OCI-LY3 (cell line): ENCODE results near the gene SLC15A1.

Experiments
- H2AFZ ChIP-seq: fragments of 200-600, 300-600 bp; shearing (Covaris generic); 2 replicates; pipeline ENCODE4 v1.6.0; 2014; ENCODE audit warnings: antibody characterized with exemption, low read depth, low read length
- H3K27ac ChIP-seq: fragments of 200-600, 300-600 bp; sonication (generic); 2 replicates; pipeline ENCODE4 v1.5.1; 2014; ENCODE audit warnings: mild to moderate bottlenecking, low read length, moderate library complexity, mixed read lengths
- H3K27me3 ChIP-seq: fragments of 200-600, 300-600 bp; sonication (generic); 2 replicates; pipeline ENCODE4 v1.6.1; 2014; ENCODE audit warnings: low read depth, low read length, mixed read lengths
- H3K36me3 ChIP-seq: fragments of 200-600, 300-600 bp; sonication (generic); replicated peaks from 2 replicates; pipeline ENCODE3; 2014; ENCODE audit warnings: low read depth, low read length, mixed read lengths
- H3K4me1 ChIP-seq: fragments of 300-600, 200-600 bp; sonication (generic); 2 replicates; pipeline ENCODE4 v1.6.1; 2014; ENCODE audit warnings: low read length, mixed read lengths
- H3K4me2 ChIP-seq: fragments of 200-600, 300-600 bp; sonication (generic); 2 replicates; pipeline ENCODE4 v1.6.1; 2014; ENCODE audit warnings: low read length, mixed read lengths
- H3K4me3 ChIP-seq: fragments of 300-600, 200-600 bp; sonication (generic); 2 replicates; pipeline ENCODE4 v1.5.1; 2014; ENCODE audit warnings: antibody characterized with exemption, mild to moderate bottlenecking, low read length, moderate library complexity
- H3K79me2 ChIP-seq: fragments of 300-600, 200-600 bp; shearing (Covaris generic); 2 replicates; pipeline ENCODE4 v1.6.1; 2014; ENCODE audit warnings: mild to moderate bottlenecking, low read length, mixed read lengths
- H3K9ac ChIP-seq: fragments of 300-600, 200-600 bp; shearing (Covaris generic); 2 replicates; pipeline ENCODE4 v1.6.0; 2014; ENCODE audit warnings: mild to moderate bottlenecking, low read length, moderate library complexity
- H3K9me3 ChIP-seq: fragments of 200-600, 300-600 bp; shearing (Covaris generic); 2 replicates; pipeline ENCODE4 v1.6.1; 2014; ENCODE audit warnings: low read length, mixed read lengths; ENCODE audit not compliant: insufficient read depth
- H4K20me1 ChIP-seq: fragments of 200-600, 300-600 bp; sonication (generic); 2 replicates; pipeline ENCODE4 v1.6.1; 2016; ENCODE audit warnings: low read length, mixed read lengths; ENCODE audit not compliant: insufficient read depth
- EZH2phosphoT487 ChIP-seq: fragments of 200-600 bp; shearing (Covaris generic); IDR thresholded peaks from 2 replicates; pipeline ENCODE4 v1.6.1; 2018; ENCODE audit warnings: antibody characterized with exemption, mixed run types, low read depth
- TF ChIP-seq, protein P1 (sequence below): fragments of 200-600, 300-600 bp; sonication (generic); IDR thresholded peaks from 2 replicates; pipeline ENCODE4 v1.5.1; 2014; ENCODE audit warnings: antibody characterized with exemption, low read length, low read depth

Gene SLC15A1

DNA sequence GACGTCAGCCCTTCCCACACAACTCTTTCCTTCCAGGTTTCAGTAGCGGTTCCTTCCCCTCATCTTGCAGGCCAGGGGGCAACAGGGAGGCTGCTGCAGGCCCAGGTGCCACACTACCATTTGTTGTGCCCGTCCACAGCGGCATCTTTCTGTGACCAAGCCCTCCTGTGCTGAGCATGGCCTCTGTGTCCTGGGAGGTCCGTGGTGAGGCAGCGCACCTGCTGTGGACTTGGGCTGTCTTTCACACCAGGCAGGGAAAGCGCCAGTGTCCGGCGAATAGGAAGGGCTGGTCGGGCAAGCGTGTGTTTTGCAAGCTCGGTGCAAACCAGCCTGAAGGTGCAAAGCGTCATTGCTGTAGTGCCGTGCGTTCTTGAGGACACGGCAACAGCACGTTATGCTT, 21.4 kb downstream of the SLC15A1 start:
- Histone ChIP-seq H4K20me1 (no peaks in the 10 kb centered on the region), H3K79me2 (no peaks in the 10 kb centered on the region), H3K27ac (no peak overlapping the region), H2AFZ (no peak overlapping the region), H3K9me3 (no peaks in the 10 kb centered on the region), H3K9ac (no peak overlapping the region), H3K4me2 (no peak overlapping the region), H3K27me3 (no peaks in the 10 kb centered on the region), H3K4me3 (no peak overlapping the region), H3K4me1 (no peaks in the 10 kb centered on the region), H3K36me3 (no peaks in the 10 kb centered on the region)
- TF ChIP-seq EZH2phosphoT487, result no peak
- TF ChIP-seq, protein P1, sequence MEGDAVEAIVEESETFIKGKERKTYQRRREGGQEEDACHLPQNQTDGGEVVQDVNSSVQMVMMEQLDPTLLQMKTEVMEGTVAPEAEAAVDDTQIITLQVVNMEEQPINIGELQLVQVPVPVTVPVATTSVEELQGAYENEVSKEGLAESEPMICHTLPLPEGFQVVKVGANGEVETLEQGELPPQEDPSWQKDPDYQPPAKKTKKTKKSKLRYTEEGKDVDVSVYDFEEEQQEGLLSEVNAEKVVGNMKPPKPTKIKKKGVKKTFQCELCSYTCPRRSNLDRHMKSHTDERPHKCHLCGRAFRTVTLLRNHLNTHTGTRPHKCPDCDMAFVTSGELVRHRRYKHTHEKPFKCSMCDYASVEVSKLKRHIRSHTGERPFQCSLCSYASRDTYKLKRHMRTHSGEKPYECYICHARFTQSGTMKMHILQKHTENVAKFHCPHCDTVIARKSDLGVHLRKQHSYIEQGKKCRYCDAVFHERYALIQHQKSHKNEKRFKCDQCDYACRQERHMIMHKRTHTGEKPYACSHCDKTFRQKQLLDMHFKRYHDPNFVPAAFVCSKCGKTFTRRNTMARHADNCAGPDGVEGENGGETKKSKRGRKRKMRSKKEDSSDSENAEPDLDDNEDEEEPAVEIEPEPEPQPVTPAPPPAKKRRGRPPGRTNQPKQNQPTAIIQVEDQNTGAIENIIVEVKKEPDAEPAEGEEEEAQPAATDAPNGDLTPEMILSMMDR, result no peak

DNA sequence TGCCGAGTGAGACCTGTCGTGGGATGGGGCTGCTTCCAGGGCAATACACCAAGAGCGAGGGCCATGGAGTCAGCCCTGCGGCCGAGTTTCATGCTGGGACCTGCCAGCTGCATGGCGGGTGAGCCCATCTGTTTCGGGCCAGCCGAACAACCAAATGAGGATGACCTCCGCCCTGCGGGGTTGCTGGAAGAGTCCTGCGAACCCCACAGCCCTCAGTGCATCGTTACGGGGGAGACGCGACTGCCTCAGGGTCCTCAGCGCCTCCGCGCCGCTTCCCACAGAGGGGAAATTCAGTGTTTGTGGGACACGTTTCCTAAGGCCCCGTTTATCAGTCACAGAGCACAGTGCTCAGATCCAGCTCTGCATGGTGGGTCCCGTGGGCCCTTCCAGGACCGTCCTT, 22.0 kb downstream of the SLC15A1 start:
- Histone ChIP-seq H3K27ac (no peak overlapping the region), H4K20me1 (no peaks in the 10 kb centered on the region), H3K4me1 (no peaks in the 10 kb centered on the region), H3K27me3 (no peaks in the 10 kb centered on the region), H3K4me3 (no peak overlapping the region), H2AFZ (no peak overlapping the region), H3K4me2 (no peak overlapping the region), H3K9me3 (no peaks in the 10 kb centered on the region), H3K79me2 (no peaks in the 10 kb centered on the region), H3K9ac (no peak overlapping the region), H3K36me3 (no peaks in the 10 kb centered on the region)
- TF ChIP-seq, protein P1, result no peak

GRCh38 chr13:98729658-98730057, 22.8 kb downstream of the SLC15A1 start:
- TF ChIP-seq, protein P1, result no peak
- no peak for TF ChIP-seq EZH2phosphoT487
- no peak overlapping the region for H3K4me2 ChIP-seq
- H3K27me3 ChIP-seq, result 0 out of 2 replicates have a peak, but pooled peaks cover 3% of the 10 kb centered on the region
- H3K4me3 ChIP-seq, result no peak overlapping the region
- no peaks in the 10 kb centered on the region for H4K20me1 ChIP-seq
- H3K27ac ChIP-seq, result no peak overlapping the region
- no peak overlapping the region for H3K9ac ChIP-seq
- no peaks in the 10 kb centered on the region for H3K79me2 ChIP-seq
- no peak overlapping the region for H2AFZ ChIP-seq
- H3K36me3 ChIP-seq, result no peaks in the 10 kb centered on the region
- no peaks in the 10 kb centered on the region for H3K4me1 ChIP-seq
- H3K9me3 ChIP-seq, result no peaks in the 10 kb centered on the region

DNA sequence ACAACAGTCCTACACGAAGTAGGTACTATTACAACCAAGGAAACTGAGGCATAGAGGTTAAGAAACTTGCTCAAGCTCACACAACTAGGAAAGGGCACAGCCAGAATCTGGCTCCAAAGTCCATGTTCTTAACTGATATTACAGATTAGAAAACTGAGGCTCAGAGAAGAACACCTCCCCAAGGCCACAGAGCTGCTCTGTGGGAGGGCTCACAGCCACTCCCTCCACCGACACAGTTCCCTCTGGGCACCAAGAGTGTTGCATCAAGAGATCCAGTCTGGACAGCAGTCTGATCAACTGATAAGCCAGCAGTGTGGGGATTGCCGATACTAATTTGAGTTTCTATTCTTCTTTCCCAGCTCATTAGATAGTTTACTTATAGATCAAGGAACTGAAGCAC, 29.5 kb downstream of the SLC15A1 start:
- H2AFZ ChIP-seq, result no peak overlapping the region
- no peaks in the 10 kb centered on the region for H3K9me3 ChIP-seq
- H3K4me1 ChIP-seq, result peaks cover 5% of the 10 kb centered on the region; the same call in 1 of the 2 replicates
- H3K4me2 ChIP-seq, result no peak overlapping the region
- no peak overlapping the region for H3K9ac ChIP-seq
- no peaks in the 10 kb centered on the region for H3K36me3 ChIP-seq
- peaks cover 18% of the 10 kb centered on the region; the same call in 1 of the 2 replicates for H3K27me3 ChIP-seq
- H4K20me1 ChIP-seq, result no peaks in the 10 kb centered on the region
- H3K79me2 ChIP-seq, result no peaks in the 10 kb centered on the region
- TF ChIP-seq, protein P1, result no peak
- TF ChIP-seq EZH2phosphoT487, result no peak
- H3K27ac ChIP-seq, result no peak overlapping the region
- no peak overlapping the region for H3K4me3 ChIP-seq
